ENCODE measurements around the gene ZNF25. TPM values are rescaled to one million over a fixed set of nuclear protein-coding genes. Genes with fewer than 3 reads are reported as not detected.

The ZNF25 gene
- total RNA-seq, 1 donor from 2014 or later, result 7.7 TPM

GRCh38 chr10:37906382-37906781, 70.1 kb downstream of the ZNF25 start:
- no peak overlapping the region for H3K27ac Mint-ChIP-seq (ENCODE audit: unreplicated experiment)
- peaks cover 1% of the 10 kb centered on the region for H3K27me3 Mint-ChIP-seq (ENCODE audit: unreplicated experiment)
- H3K36me3 Mint-ChIP-seq (ENCODE audit: unreplicated experiment), result no peaks in the 10 kb centered on the region
- peaks cover 4% of the 10 kb centered on the region for H3K9me3 Mint-ChIP-seq (ENCODE audit: unreplicated experiment)
- no peak for TF ChIP-seq CTCF (IDR thresholded peaks at IDR 0.05; ENCODE audit: partially characterized antibody, unreplicated experiment)
- H3K4me3 Mint-ChIP-seq (ENCODE audit: unreplicated experiment), result no peak overlapping the region
- no peaks in the 10 kb centered on the region for H3K4me1 Mint-ChIP-seq (ENCODE audit: low read depth, unreplicated experiment)
- no peak for DNase-seq

Other genes starting within 250 kb of the ZNF25 start
- gene ZNF248, start 119.0 kb downstream of the ZNF25 start, total RNA-seq (ENCODE audit: unreplicated experiment), result 11.1 TPM
- gene ZNF33A, start 34.0 kb upstream of the ZNF25 start, total RNA-seq (ENCODE audit: unreplicated experiment), result 38.2 TPM
- 21.1 TPM for gene ZNF37A, start 117.7 kb upstream of the ZNF25 start, total RNA-seq (ENCODE audit: unreplicated experiment)